Activated CD4-positive, alpha-beta T cell treated with anti-CD3 and anti-CD28 coated beads, Interleukin-2, amount 50 U/mL, for 4 hours (primary cell): Measurements from ENCODE around the gene HMG20B.
A peak's percentile ranks its signal among the peaks of the same experiment; 100 is the strongest.

Source experiments
- DNase-seq, 2 experiments: peaks; one replicate each; pipeline ENCODE4 v3.0.0-alpha.2; 2020

Gene HMG20B

DNA sequence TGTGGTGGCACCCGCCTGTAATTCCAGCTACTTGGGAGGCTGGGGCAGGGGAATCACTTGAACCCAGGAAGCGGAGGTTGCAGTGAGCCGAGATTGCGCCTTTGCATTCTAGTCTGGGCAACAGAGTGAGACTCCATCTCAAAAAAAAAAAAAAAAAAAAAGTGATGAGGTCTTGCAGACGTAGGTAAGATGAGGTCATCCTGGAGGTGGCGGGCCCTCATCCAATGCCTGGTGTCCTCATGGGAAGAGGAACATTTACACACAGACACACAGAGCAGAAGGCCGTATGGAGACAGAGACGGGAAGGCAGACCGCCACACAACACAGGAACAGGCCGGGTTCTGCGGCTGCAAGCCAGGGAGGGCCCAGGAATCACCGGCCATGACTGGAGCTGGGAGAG is 49.5 kb downstream of the HMG20B start:
- DNase-seq = no peak

DNA sequence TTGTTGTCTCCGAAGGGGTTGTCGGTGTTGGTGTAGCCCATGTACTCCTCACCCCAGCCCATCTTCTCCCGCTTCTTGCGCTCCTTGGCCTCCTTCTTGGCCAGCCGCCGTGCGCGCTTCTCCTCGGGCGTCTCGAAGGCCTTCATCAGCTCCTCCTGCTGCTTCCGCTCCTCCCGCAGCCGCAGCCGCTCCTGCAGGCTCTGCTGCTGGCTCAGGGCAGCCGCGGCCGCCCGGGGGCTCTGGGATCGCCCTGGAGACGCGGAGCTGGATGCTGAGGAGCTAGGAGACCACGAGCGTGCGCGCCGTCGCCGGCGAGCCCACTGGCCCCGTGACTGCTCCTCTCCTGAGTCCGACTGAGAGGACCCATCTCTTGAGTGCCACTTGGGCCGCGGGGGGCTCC is 51.0 kb downstream of the HMG20B start:
- no peak for DNase-seq

DNA sequence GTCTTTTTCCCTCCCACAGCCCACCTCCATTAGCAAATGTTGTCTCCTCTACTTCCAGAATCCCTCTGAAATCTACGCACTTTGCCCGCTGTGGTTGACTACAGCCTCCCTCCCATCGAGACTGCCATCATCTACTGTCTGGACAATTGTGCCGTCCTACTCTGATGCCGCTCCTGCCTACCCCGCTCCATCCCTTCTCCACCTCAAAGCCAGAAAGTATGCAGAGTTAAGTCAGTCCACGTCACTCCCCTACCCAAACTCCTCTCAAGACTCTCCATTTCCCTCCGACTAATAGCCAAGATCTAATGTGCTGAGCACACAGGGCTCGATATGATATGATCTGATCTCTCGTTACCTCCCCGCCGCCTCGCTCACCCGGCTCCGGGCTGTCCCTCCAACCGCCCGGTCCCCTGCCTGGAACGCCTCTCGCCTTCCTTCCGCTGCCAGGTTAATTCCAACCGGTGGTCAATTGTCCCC is 53.3 kb downstream of the HMG20B start:
- DNase-seq = no peak

- peak; percentile 98 to 99 for DNase-seq
These were observed 54.0 kb downstream of the HMG20B start, which contains the start of gene CACTIN for GRCh38 chr19:3626473-3627350. Gene CACTIN (minus strand): TSS chr19:3626790. CDS start chr19:3626762, 28 bp downstream.

- DNase-seq = no peak
These were observed 54.6 kb downstream of the HMG20B start for GRCh38 chr19:3627351-3627723.
